Diencephalon (tissue), 1 donor: Measurements from ENCODE around the gene CT45A7. TPM values are rescaled to one million over a fixed set of nuclear protein-coding genes. Genes with fewer than 3 reads are reported as not detected.

Source experiments
- total RNA-seq: library from RNA; depleted of rRNA; stranded (reverse); fragments of >200 nt; gene quantifications from one replicate; pipeline ENCODE4 v1.2.3, GENCODE V29; 2014

The CT45A7 gene, protein sequence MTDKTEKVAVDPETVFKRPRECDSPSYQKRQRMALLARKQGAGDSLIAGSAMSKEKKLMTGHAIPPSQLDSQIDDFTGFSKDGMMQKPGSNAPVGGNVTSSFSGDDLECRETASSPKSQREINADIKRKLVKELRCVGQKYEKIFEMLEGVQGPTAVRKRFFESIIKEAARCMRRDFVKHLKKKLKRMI
- not detected for total RNA-seq

DNA sequence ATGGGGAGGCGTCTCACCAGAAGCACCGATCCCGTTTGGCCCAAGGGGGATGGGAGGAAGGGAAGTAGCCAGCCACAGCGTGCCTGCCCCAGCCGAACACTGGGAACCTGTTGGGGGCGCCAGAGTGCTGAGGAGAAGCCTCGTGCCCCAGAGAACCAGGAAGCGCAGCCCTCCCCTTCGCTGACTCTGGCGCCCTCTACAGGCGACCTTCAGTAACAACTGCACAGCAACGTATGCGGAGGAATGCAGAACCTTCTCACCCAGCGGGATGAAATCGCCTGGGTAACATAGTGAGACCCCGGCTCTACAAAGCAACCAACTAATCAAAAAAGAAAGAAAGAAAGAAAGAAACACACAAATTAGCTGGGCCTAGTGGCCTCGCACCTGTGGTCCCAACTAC, at the start of gene CT45A7:
Gene CT45A7 (minus strand): TSS at position 101 of the 400 bp plus-strand sequence. CDS start 3,747 bp downstream, outside the sequence.

DNA sequence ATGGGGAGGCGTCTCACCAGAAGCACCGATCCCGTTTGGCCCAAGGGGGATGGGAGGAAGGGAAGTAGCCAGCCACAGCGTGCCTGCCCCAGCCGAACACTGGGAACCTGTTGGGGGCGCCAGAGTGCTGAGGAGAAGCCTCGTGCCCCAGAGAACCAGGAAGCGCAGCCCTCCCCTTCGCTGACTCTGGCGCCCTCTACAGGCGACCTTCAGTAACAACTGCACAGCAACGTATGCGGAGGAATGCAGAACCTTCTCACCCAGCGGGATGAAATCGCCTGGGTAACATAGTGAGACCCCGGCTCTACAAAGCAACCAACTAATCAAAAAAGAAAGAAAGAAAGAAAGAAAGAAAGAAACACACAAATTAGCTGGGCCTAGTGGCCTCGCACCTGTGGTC, 34.6 kb upstream of the CT45A7 start, which contains the start of gene CT45A9:
Gene CT45A9 (minus strand): TSS at position 101 of the 400 bp plus-strand sequence. CDS start 3,751 bp downstream, outside the sequence.

DNA sequence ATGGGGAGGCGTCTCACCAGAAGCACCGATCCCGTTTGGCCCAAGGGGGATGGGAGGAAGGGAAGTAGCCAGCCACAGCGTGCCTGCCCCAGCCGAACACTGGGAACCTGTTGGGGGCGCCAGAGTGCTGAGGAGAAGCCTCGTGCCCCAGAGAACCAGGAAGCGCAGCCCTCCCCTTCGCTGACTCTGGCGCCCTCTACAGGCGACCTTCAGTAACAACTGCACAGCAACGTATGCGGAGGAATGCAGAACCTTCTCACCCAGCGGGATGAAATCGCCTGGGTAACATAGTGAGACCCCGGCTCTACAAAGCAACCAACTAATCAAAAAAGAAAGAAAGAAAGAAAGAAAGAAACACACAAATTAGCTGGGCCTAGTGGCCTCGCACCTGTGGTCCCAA, 17.4 kb upstream of the CT45A7 start, which contains the start of gene CT45A8:
Gene CT45A8 (minus strand): TSS at position 101 of the 400 bp plus-strand sequence. CDS start 3,755 bp downstream, outside the sequence.

DNA sequence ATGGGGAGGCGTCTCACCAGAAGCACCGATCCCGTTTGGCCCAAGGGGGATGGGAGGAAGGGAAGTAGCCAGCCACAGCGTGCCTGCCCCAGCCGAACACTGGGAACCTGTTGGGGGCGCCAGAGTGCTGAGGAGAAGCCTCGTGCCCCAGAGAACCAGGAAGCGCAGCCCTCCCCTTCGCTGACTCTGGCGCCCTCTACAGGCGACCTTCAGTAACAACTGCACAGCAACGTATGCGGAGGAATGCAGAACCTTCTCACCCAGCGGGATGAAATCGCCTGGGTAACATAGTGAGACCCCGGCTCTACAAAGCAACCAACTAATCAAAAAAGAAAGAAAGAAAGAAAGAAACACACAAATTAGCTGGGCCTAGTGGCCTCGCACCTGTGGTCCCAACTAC, 17.2 kb downstream of the CT45A7 start, which contains the start of gene CT45A2:
Gene CT45A2 (minus strand): TSS at position 101 of the 400 bp plus-strand sequence. CDS start 3,747 bp downstream, outside the sequence.

DNA sequence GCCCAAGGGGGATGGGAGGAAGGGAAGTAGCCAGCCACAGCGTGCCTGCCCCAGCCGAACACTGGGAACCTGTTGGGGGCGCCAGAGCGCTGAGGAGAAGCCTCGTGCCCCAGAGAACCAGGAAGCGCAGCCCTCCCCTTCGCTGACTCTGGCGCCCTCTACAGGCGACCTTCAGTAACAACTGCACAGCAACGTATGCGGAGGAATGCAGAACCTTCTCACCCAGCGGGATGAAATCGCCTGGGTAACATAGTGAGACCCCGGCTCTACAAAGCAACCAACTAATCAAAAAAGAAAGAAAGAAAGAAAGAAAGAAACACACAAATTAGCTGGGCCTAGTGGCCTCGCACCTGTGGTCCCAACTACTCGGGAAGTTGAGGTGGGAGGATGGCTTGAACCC, 34.4 kb downstream of the CT45A7 start, which contains the start of gene CT45A6:
Gene CT45A6 (minus strand): TSS at position 101 of the 400 bp plus-strand sequence. CDS start 3,794 bp downstream, outside the sequence.

DNA sequence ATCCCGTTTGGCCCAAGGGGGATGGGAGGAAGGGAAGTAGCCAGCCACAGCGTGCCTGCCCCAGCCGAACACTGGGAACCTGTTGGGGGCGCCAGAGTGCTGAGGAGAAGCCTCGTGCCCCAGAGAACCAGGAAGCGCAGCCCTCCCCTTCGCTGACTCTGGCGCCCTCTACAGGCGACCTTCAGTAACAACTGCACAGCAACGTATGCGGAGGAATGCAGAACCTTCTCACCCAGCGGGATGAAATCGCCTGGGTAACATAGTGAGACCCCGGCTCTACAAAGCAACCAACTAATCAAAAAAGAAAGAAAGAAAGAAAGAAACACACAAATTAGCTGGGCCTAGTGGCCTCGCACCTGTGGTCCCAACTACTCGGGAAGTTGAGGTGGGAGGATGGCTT, 51.7 kb downstream of the CT45A7 start, which contains the start of gene CT45A5:
Gene CT45A5 (minus strand): TSS at position 101 of the 400 bp plus-strand sequence. CDS start 3,774 bp downstream, outside the sequence.

Other genes with a start within 250 kb of the CT45A7 start
- not detected for gene CT45A1, start 123.6 kb downstream of the CT45A7 start, total RNA-seq
- not detected for gene CT45A3, start 69.1 kb downstream of the CT45A7 start, total RNA-seq
- gene CT45A5, start 51.8 kb downstream of the CT45A7 start, total RNA-seq: 0.46 TPM
- not detected for gene CT45A6, start 34.5 kb downstream of the CT45A7 start, total RNA-seq
- gene CT45A2, start 17.3 kb downstream of the CT45A7 start, total RNA-seq: not detected
- not detected for gene CT45A8, start 17.3 kb upstream of the CT45A7 start, total RNA-seq
- not detected for gene CT45A9, start 34.5 kb upstream of the CT45A7 start, total RNA-seq
- gene CT45A10, start 56.2 kb upstream of the CT45A7 start, total RNA-seq: not detected
- gene SAGE1, start 56.4 kb upstream of the CT45A7 start, total RNA-seq: not detected
- 24.7 TPM for gene MMGT1, start 136.7 kb upstream of the CT45A7 start, total RNA-seq
- 206 TPM for gene SLC9A6, start 148.2 kb upstream of the CT45A7 start, total RNA-seq